ENCODE measurements around the gene SMU1. TPM values are rescaled to one million over a fixed set of nuclear protein-coding genes. Genes with fewer than 3 reads are reported as not detected.

The SMU1 gene
- total RNA-seq, 1 experiment from 2014 or later = 23.6 TPM

DNA sequence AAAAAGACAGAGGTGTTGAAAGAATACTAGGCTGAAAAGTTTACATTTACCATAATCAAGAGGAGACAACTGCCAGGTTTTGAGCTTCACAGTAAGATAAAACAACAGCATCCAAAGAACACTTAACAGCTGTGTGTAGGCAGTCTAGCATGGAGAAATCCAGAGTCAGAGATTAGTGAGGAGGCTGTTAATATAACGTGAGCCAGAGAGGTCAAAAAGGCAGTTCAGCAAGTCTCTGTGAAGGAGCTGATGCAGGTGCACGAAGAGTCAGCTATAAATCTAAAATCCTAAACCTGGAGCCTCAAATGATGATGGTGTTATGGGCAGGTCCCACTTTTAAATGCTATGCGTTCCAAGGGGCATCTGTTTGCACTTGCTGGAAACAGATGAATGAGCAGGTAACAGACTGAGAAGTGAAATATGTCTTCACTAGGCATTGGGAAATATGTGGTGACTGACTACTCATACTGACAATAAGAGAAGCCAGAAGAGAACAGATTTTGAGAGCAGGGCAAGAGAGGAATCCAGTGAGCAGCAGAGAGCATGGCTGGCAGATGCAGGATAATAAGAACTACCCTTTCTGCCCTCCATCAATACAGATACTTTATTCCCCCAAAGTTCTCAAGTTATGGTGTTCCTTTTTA, 83.8 kb downstream of the SMU1 start:
- Mint-ChIP-seq H3K4me3 (ENCODE audit: unreplicated experiment) (no peak overlapping the region), H3K4me1 (ENCODE audit: low read depth, unreplicated experiment) (peaks cover 5% of the 10 kb centered on the region), H3K27ac (ENCODE audit: unreplicated experiment) (no peak overlapping the region), H3K36me3 (ENCODE audit: insufficient read depth, unreplicated experiment) (peaks cover 38% of the 10 kb centered on the region), H3K27me3 (ENCODE audit: insufficient read depth, unreplicated experiment) (no peaks in the 10 kb centered on the region), H3K9me3 (ENCODE audit: unreplicated experiment) (no peaks in the 10 kb centered on the region)
- BruUV-seq (replicated peaks) = no TSS peak
- Histone ChIP-seq H3K27me3 (replicated peaks; ENCODE audit: control insufficient read depth, insufficient read depth, low read length) (no peaks in the 10 kb centered on the region), H3K4me3 (ENCODE audit: low read depth, low read length) (no peak overlapping the region), H3K9me3 (no peaks in the 10 kb centered on the region), H3K4me1 (no peaks in the 10 kb centered on the region), H3K36me3 (ENCODE audit: control insufficient read depth, insufficient read depth, low read length) (no peaks in the 10 kb centered on the region)
- TF ChIP-seq, protein P1, sequence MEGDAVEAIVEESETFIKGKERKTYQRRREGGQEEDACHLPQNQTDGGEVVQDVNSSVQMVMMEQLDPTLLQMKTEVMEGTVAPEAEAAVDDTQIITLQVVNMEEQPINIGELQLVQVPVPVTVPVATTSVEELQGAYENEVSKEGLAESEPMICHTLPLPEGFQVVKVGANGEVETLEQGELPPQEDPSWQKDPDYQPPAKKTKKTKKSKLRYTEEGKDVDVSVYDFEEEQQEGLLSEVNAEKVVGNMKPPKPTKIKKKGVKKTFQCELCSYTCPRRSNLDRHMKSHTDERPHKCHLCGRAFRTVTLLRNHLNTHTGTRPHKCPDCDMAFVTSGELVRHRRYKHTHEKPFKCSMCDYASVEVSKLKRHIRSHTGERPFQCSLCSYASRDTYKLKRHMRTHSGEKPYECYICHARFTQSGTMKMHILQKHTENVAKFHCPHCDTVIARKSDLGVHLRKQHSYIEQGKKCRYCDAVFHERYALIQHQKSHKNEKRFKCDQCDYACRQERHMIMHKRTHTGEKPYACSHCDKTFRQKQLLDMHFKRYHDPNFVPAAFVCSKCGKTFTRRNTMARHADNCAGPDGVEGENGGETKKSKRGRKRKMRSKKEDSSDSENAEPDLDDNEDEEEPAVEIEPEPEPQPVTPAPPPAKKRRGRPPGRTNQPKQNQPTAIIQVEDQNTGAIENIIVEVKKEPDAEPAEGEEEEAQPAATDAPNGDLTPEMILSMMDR (IDR thresholded peaks at IDR 0.05; ENCODE audit: insufficient read depth in 1 of 2, low read depth in 1 of 2, low read length in 1 of 2, severe bottlenecking in 1 of 2, unreplicated experiment in 1 of 2) = no peak
- intact Hi-C loops (cut with micrococcal nuclease; ENCODE audit: unreplicated experiment) = no loop called here
- ChIA-PET POLR2A (interaction anchor here (1.0 kb wide), 1 partner anchor 32 kb away, joined by 3 read pairs; the partner anchor contains the start of gene DNAJA1), CTCF (no interaction called here)
- no peak for DNase-seq

DNA sequence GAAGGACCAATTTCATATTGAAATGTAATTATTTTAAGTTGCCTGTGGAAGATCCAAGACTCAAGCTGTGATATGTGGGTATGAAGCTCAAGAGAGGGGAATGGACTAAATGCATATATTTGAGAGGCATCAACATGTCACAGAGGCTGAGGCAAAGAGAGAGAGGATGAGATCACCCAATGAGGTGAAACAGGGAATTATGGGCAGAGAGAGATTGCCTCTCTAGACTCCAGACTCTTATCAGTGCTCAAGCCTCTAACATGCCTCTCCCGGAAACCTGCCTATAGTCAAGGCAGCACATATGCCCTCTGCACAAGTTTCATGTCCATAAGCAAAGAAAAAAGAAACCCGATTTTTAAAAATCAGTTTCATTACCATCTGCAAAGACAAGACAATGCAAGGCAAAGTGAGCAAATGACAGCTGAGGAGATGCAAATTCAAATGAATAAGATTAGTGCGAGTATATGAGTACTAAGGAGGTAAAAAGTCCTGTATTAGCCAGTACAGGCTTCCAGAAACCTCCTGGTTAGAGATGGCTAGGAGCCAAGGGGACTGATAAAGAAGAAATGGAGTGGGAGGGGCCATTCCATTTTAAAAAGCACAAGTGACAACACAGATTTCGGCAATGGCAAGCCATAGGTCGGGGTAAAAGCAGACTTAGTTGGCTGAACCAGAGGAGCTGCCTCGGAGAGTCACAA, 84.4 kb downstream of the SMU1 start:
- no TSS peak for BruUV-seq (replicated peaks)
- Histone ChIP-seq H3K27me3 (replicated peaks; ENCODE audit: control insufficient read depth, insufficient read depth, low read length) (no peaks in the 10 kb centered on the region), H3K4me1 (no peaks in the 10 kb centered on the region), H3K4me3 (ENCODE audit: low read depth, low read length) (no peak overlapping the region), H3K9me3 (no peaks in the 10 kb centered on the region), H3K36me3 (ENCODE audit: control insufficient read depth, insufficient read depth, low read length) (no peaks in the 10 kb centered on the region)
- CTCF ChIA-PET = no interaction called here
- TF ChIP-seq, protein P1 (IDR thresholded peaks at IDR 0.05; ENCODE audit: insufficient read depth in 1 of 2, low read depth in 1 of 2, low read length in 1 of 2, severe bottlenecking in 1 of 2, unreplicated experiment in 1 of 2) = no peak
- Mint-ChIP-seq H3K27ac (ENCODE audit: unreplicated experiment) (no peak overlapping the region), H3K4me3 (ENCODE audit: unreplicated experiment) (no peak overlapping the region), H3K4me1 (ENCODE audit: low read depth, unreplicated experiment) (no peaks in the 10 kb centered on the region), H3K27me3 (ENCODE audit: insufficient read depth, unreplicated experiment) (no peaks in the 10 kb centered on the region), H3K9me3 (ENCODE audit: unreplicated experiment) (no peaks in the 10 kb centered on the region), H3K36me3 (ENCODE audit: insufficient read depth, unreplicated experiment) (peaks cover 38% of the 10 kb centered on the region)
- intact Hi-C loops (cut with micrococcal nuclease; ENCODE audit: unreplicated experiment) = no loop called here
- DNase-seq = no peak
- POLR2A ChIA-PET = interaction anchor here (1.0 kb wide), 1 partner anchor 33 kb away, joined by 3 read pairs; the partner anchor contains the start of gene DNAJA1

Other genes starting within 250 kb of the SMU1 start
- gene APTX, start 75.0 kb downstream of the SMU1 start, total RNA-seq (2022) = 36.8 and 42.5 TPM in 2 replicates
- gene DNAJA1, start 51.4 kb downstream of the SMU1 start, total RNA-seq (2022) = 187 and 198 TPM in 2 replicates
- 104 and 121 TPM in 2 replicates for gene B4GALT1, start 90.7 kb upstream of the SMU1 start, total RNA-seq (2022)
- gene SPINK4, start 163.5 kb upstream of the SMU1 start, total RNA-seq (2022) = 0.97 and 2.1 TPM in 2 replicates
- gene BAG1, start 188.0 kb upstream of the SMU1 start, total RNA-seq (2022) = 51.2 and 62.1 TPM in 2 replicates
- 52.5 and 58.3 TPM in 2 replicates for gene CHMP5, start 188.4 kb upstream of the SMU1 start, total RNA-seq (2022)
- 32.6 TPM in 2 replicates for gene NFX1, start 213.8 kb upstream of the SMU1 start, total RNA-seq (2022)